ENCODE measurements around the gene NPLOC4.
"Not testable (repeated sequence)": the region's sequence is repeated elsewhere in the genome, so short reads cannot be mapped to it uniquely, and the experiment has no call there.

The NPLOC4 gene

GRCh38 chr17:81533339-81534141 lies 103.4 kb downstream of the NPLOC4 start:
- WGBS (ENCODE audit: insufficient coverage, insufficient read length) = no CpG with 5 or more reads among the region's 21 CpGs
- H3K27ac ChIP-seq (ENCODE audit: low read length) = no peak overlapping the region

GRCh38 chr17:81532490-81533287 lies 104.2 kb downstream of the NPLOC4 start:
- no peak overlapping the region for H3K27ac ChIP-seq (ENCODE audit: low read length)
- no peaks in the 10 kb centered on the region for H3K9me3 ChIP-seq (ENCODE audit: control insufficient read depth, insufficient read depth, low read length)
- H3K27me3 ChIP-seq (ENCODE audit: control insufficient read depth, insufficient read depth, low read length) = no peaks in the 10 kb centered on the region; the same call in 1 of the 2 replicates
- DNase-seq (ENCODE audit: low read depth, low spot score) = no peak
- H3K36me3 ChIP-seq (ENCODE audit: control insufficient read depth, insufficient read depth, low read length) = no peaks in the 10 kb centered on the region
- WGBS (ENCODE audit: insufficient coverage, insufficient read length) = no CpG with 5 or more reads among the region's 11 CpGs
- no peak overlapping the region for H3K4me3 ChIP-seq (ENCODE audit: low read length)
- peaks cover 6% of the 10 kb centered on the region; the same call in 1 of the 2 replicates for H3K4me1 ChIP-seq (ENCODE audit: control insufficient read depth, insufficient read depth, low read length)

More at GRCh38 chr17:81533339-81534141, 103.4 kb downstream of the NPLOC4 start:
- peaks cover 6% of the 10 kb centered on the region; the same call in 1 of the 2 replicates for H3K4me1 ChIP-seq (ENCODE audit: control insufficient read depth, insufficient read depth, low read length)
- DNase-seq (ENCODE audit: low read depth, low spot score) = no peak
- no peaks in the 10 kb centered on the region for H3K9me3 ChIP-seq (ENCODE audit: control insufficient read depth, insufficient read depth, low read length)
- H3K36me3 ChIP-seq (ENCODE audit: control insufficient read depth, insufficient read depth, low read length) = no peaks in the 10 kb centered on the region
- H3K4me3 ChIP-seq (ENCODE audit: low read length) = no peak overlapping the region
- no peaks in the 10 kb centered on the region; the same call in 1 of the 2 replicates for H3K27me3 ChIP-seq (ENCODE audit: control insufficient read depth, insufficient read depth, low read length)

GRCh38 chr17:81531998-81532404 lies 104.9 kb downstream of the NPLOC4 start:
- not testable (repeated sequence) for H3K9me3 ChIP-seq (ENCODE audit: control insufficient read depth, insufficient read depth, low read length); H3K36me3 ChIP-seq (ENCODE audit: control insufficient read depth, insufficient read depth, low read length)
- WGBS (ENCODE audit: insufficient coverage, insufficient read length) = no CpG with 5 or more reads among the region's 3 CpGs

GRCh38 chr17:81531013-81531412 lies 105.9 kb downstream of the NPLOC4 start:
- DNase-seq (ENCODE audit: low read depth, low spot score); H3K27me3 ChIP-seq (ENCODE audit: control insufficient read depth, insufficient read depth, low read length); H3K4me3 ChIP-seq (ENCODE audit: low read length); H3K9me3 ChIP-seq (ENCODE audit: control insufficient read depth, insufficient read depth, low read length); H3K36me3 ChIP-seq (ENCODE audit: control insufficient read depth, insufficient read depth, low read length); H3K4me1 ChIP-seq (ENCODE audit: control insufficient read depth, insufficient read depth, low read length); H3K27ac ChIP-seq (ENCODE audit: low read length): not testable (repeated sequence)
- no CpG with 5 or more reads among the region's 6 CpGs for WGBS (ENCODE audit: insufficient coverage, insufficient read length)

More at GRCh38 chr17:81531998-81532404, 104.9 kb downstream of the NPLOC4 start:
- not testable (repeated sequence) for H3K27me3 ChIP-seq (ENCODE audit: control insufficient read depth, insufficient read depth, low read length); H3K27ac ChIP-seq (ENCODE audit: low read length); H3K4me1 ChIP-seq (ENCODE audit: control insufficient read depth, insufficient read depth, low read length); H3K4me3 ChIP-seq (ENCODE audit: low read length); DNase-seq (ENCODE audit: low read depth, low spot score)

GRCh38 chr17:81529437-81529803 lies 107.5 kb downstream of the NPLOC4 start:
- H3K27ac ChIP-seq (ENCODE audit: low read length) = no peak overlapping the region
- no peaks in the 10 kb centered on the region for H3K9me3 ChIP-seq (ENCODE audit: control insufficient read depth, insufficient read depth, low read length)
- DNase-seq (ENCODE audit: low read depth, low spot score) = no peak
- no CpG with 5 or more reads among the region's 6 CpGs for WGBS (ENCODE audit: insufficient coverage, insufficient read length)
- H3K36me3 ChIP-seq (ENCODE audit: control insufficient read depth, insufficient read depth, low read length) = no peaks in the 10 kb centered on the region
- H3K4me1 ChIP-seq (ENCODE audit: control insufficient read depth, insufficient read depth, low read length) = no peaks in the 10 kb centered on the region
- H3K27me3 ChIP-seq (ENCODE audit: control insufficient read depth, insufficient read depth, low read length) = no peaks in the 10 kb centered on the region
- H3K4me3 ChIP-seq (ENCODE audit: low read length) = no peak overlapping the region

- H3K4me1 ChIP-seq (ENCODE audit: control insufficient read depth, insufficient read depth, low read length) = no peaks in the 10 kb centered on the region
- WGBS (ENCODE audit: insufficient coverage, insufficient read length) = no CpG with 5 or more reads among the region's 62 CpGs
- H3K9me3 ChIP-seq (ENCODE audit: control insufficient read depth, insufficient read depth, low read length) = no peaks in the 10 kb centered on the region
- H3K27ac ChIP-seq (ENCODE audit: low read length) = no peak overlapping the region
- no peaks in the 10 kb centered on the region for H3K36me3 ChIP-seq (ENCODE audit: control insufficient read depth, insufficient read depth, low read length)
- no peaks in the 10 kb centered on the region for H3K27me3 ChIP-seq (ENCODE audit: control insufficient read depth, insufficient read depth, low read length)
- no peak for DNase-seq (ENCODE audit: low read depth, low spot score)
- H3K4me3 ChIP-seq (ENCODE audit: low read length) = no peak overlapping the region
Measured at GRCh38 chr17:81528651-81529436, 108.1 kb downstream of the NPLOC4 start.

GRCh38 chr17:81528384-81528650 lies 108.6 kb downstream of the NPLOC4 start:
- Histone ChIP-seq H3K27ac (ENCODE audit: low read length) (no peak overlapping the region), H3K4me3 (ENCODE audit: low read length) (no peak overlapping the region), H3K27me3 (ENCODE audit: control insufficient read depth, insufficient read depth, low read length) (no peaks in the 10 kb centered on the region), H3K4me1 (ENCODE audit: control insufficient read depth, insufficient read depth, low read length) (0 out of 2 replicates have a peak, but pooled peaks cover 3% of the 10 kb centered on the region), H3K9me3 (ENCODE audit: control insufficient read depth, insufficient read depth, low read length) (no peaks in the 10 kb centered on the region), H3K36me3 (ENCODE audit: control insufficient read depth, insufficient read depth, low read length) (no peaks in the 10 kb centered on the region; the same call in 1 of the 2 replicates)
- no CpG with 5 or more reads among the region's 20 CpGs for WGBS (ENCODE audit: insufficient coverage, insufficient read length)
- DNase-seq (ENCODE audit: low read depth, low spot score) = no peak

- 0 out of 2 replicates have a peak, but pooled peaks cover 3% of the 10 kb centered on the region for H3K4me1 ChIP-seq (ENCODE audit: control insufficient read depth, insufficient read depth, low read length)
- no CpG with 5 or more reads among the region's 42 CpGs for WGBS (ENCODE audit: insufficient coverage, insufficient read length)
- no peaks in the 10 kb centered on the region for H3K9me3 ChIP-seq (ENCODE audit: control insufficient read depth, insufficient read depth, low read length)
- no peak within 1 kb of the TSS for H3K4me3 ChIP-seq (ENCODE audit: low read length)
- DNase-seq (ENCODE audit: low read depth, low spot score) = no peak
- H3K27ac ChIP-seq (ENCODE audit: low read length) = no peak within 1 kb of the TSS
- H3K27me3 ChIP-seq (ENCODE audit: control insufficient read depth, insufficient read depth, low read length) = no peaks in the 10 kb centered on the region
- no peaks in the 10 kb centered on the region; the same call in 1 of the 2 replicates for H3K36me3 ChIP-seq (ENCODE audit: control insufficient read depth, insufficient read depth, low read length)
Measured at GRCh38 chr17:81527591-81528383, 109.1 kb downstream of the NPLOC4 start, which contains the start of gene FSCN2. Gene FSCN2 (plus strand): TSS chr17:81528377. CDS start chr17:81528532, 155 bp downstream.

- Histone ChIP-seq H3K27ac (ENCODE audit: low read length) (no peak overlapping the region), H3K4me3 (ENCODE audit: low read length) (no peak overlapping the region), H3K4me1 (ENCODE audit: control insufficient read depth, insufficient read depth, low read length) (0 out of 2 replicates have a peak, but pooled peaks cover 3% of the 10 kb centered on the region), H3K36me3 (ENCODE audit: control insufficient read depth, insufficient read depth, low read length) (no peaks in the 10 kb centered on the region; the same call in 1 of the 2 replicates), H3K27me3 (ENCODE audit: control insufficient read depth, insufficient read depth, low read length) (no peaks in the 10 kb centered on the region), H3K9me3 (ENCODE audit: control insufficient read depth, insufficient read depth, low read length) (no peaks in the 10 kb centered on the region)
- no peak for DNase-seq (ENCODE audit: low read depth, low spot score)
- no CpG with 5 or more reads among the region's 21 CpGs for WGBS (ENCODE audit: insufficient coverage, insufficient read length)
Measured at GRCh38 chr17:81526662-81527571, 110.0 kb downstream of the NPLOC4 start.

Data from iPS DF 6.9 (cell line).